Right renal pelvis (tissue), 4 donors: Measurements from ENCODE around the gene DRD4. TPM values are rescaled to one million over a fixed set of nuclear protein-coding genes. Genes with fewer than 3 reads are reported as not detected.

Experiments used
- DNase-seq, 4 donors: peaks; one replicate each; pipeline ENCODE4 v3.0.0-alpha.2; 2013; ENCODE audit warnings: low read depth in 4 of 4, low spot score in 3 of 4, missing footprints in 1 of 4
- polyA plus RNA-seq, 4 donors: library from polyadenylated mRNA; unstranded; fragments of 120-200 nt; gene quantifications; one replicate each; pipeline ENCODE4 v1.2.1, GENCODE V29; 2013; ENCODE audit not compliant: insufficient read length in 4 of 4

DRD4 gene
- polyA plus RNA-seq, 4 donors = 1.7 to 5.7 (median 2.1) TPM

- no peak for DNase-seq
These were observed 27.7 kb upstream of the DRD4 start for GRCh38 chr11:609341-609811.

GRCh38 chr11:610146-610801 lies 26.8 kb upstream of the DRD4 start:
- no peak for DNase-seq

- DNase-seq = no peak
These were observed 25.8 kb upstream of the DRD4 start for GRCh38 chr11:611001-611996.

GRCh38 chr11:612201-612960 lies 24.7 kb upstream of the DRD4 start:
- DNase-seq = no peak

- no peak for DNase-seq
These were observed 24.1 kb upstream of the DRD4 start for GRCh38 chr11:612961-613300.

- DNase-seq = no peak
These were observed 23.6 kb upstream of the DRD4 start for GRCh38 chr11:613369-613968.

- DNase-seq = no peak
These were observed 22.9 kb upstream of the DRD4 start for GRCh38 chr11:614021-614622.

GRCh38 chr11:614623-615503 lies 22.2 kb upstream of the DRD4 start:
- no peak for DNase-seq

- DNase-seq = peak; percentile 84 to 85 (median 84)
These were observed 21.4 kb upstream of the DRD4 start, which contains the start of gene IRF7 for GRCh38 chr11:615504-616319. IRF7 (minus strand) TSS chr11:615950; CDS start chr11:615364, 586 bp downstream.

GRCh38 chr11:616320-617198 lies 20.5 kb upstream of the DRD4 start:
- no peak for DNase-seq

GRCh38 chr11:617199-617911 lies 19.7 kb upstream of the DRD4 start:
- DNase-seq = no peak

GRCh38 chr11:617912-618682 lies 19.0 kb upstream of the DRD4 start:
- no peak for DNase-seq

- DNase-seq = no peak
These were observed 18.0 kb upstream of the DRD4 start for GRCh38 chr11:618856-619627.

GRCh38 chr11:619628-620050 lies 17.4 kb upstream of the DRD4 start:
- no peak for DNase-seq

GRCh38 chr11:620201-620600 lies 16.9 kb upstream of the DRD4 start:
- DNase-seq = no peak
